GM19025 (cell line): ENCODE results near the gene LRRC74A.

Experiments
- ATAC-seq: cut with Tn5 transposase; IDR thresholded peaks from one replicate; pipeline ENCODE4 v1.9.1; 2021; ENCODE audit warnings: mild to moderate bottlenecking, low read depth, moderate library complexity; ENCODE audit not compliant: unreplicated experiment

LRRC74A gene

GRCh38 chr14:76826122-76826521 lies at the start of gene LRRC74A:
TSS of gene LRRC74A (plus strand) at chr14:76826408. CDS start at chr14:76826698, 290 bp downstream.
- no peak for ATAC-seq

- ATAC-seq, result no peak
Observed at GRCh38 chr14:76776428-76777251, 49.6 kb upstream of the LRRC74A start.

GRCh38 chr14:76777721-76778120 lies 48.5 kb upstream of the LRRC74A start:
- no peak for ATAC-seq

GRCh38 chr14:76778546-76779215 lies 47.5 kb upstream of the LRRC74A start:
- no peak for ATAC-seq

- no peak for ATAC-seq
Observed at GRCh38 chr14:76779221-76780057, 46.8 kb upstream of the LRRC74A start.

GRCh38 chr14:76780058-76780345 lies 46.2 kb upstream of the LRRC74A start:
- no peak for ATAC-seq

GRCh38 chr14:76780360-76780759 lies 45.8 kb upstream of the LRRC74A start:
- ATAC-seq, result no peak

- ATAC-seq, result no peak
Observed at GRCh38 chr14:76780875-76781647, 45.1 kb upstream of the LRRC74A start.

- no peak for ATAC-seq
Observed at GRCh38 chr14:76781648-76782051, 44.6 kb upstream of the LRRC74A start.

- ATAC-seq, result no peak
Observed at GRCh38 chr14:76782115-76782884, 43.9 kb upstream of the LRRC74A start.

- ATAC-seq, result peak; percentile 55
Observed at GRCh38 chr14:76782885-76783566, 43.2 kb upstream of the LRRC74A start.

GRCh38 chr14:76784266-76784874 lies 41.8 kb upstream of the LRRC74A start:
- no peak for ATAC-seq

GRCh38 chr14:76784881-76785280 lies 41.3 kb upstream of the LRRC74A start:
- peak; percentile 62 for ATAC-seq

- ATAC-seq, result no peak
Observed at GRCh38 chr14:76786601-76787000, 39.6 kb upstream of the LRRC74A start.

GRCh38 chr14:76792422-76792821 lies 33.8 kb upstream of the LRRC74A start:
- ATAC-seq, result no peak

- ATAC-seq, result no peak
Observed at GRCh38 chr14:76793324-76793723, 32.9 kb upstream of the LRRC74A start.

- ATAC-seq, result no peak
Observed at GRCh38 chr14:76793956-76794355, 32.3 kb upstream of the LRRC74A start.

- no peak for ATAC-seq
Observed at GRCh38 chr14:76806446-76806845, 19.8 kb upstream of the LRRC74A start.

- no peak for ATAC-seq
Observed at GRCh38 chr14:76808011-76808410, 18.2 kb upstream of the LRRC74A start.
